GM12801 (cell line): Measurements from ENCODE around the gene MTMR2.

Experiments
- CTCF ChIP-seq: IDR thresholded peaks from one replicate; pipeline ENCODE4 v1.5.1; 2011; ENCODE audit warnings: control low read depth; ENCODE audit not compliant: insufficient read length; ENCODE audit errors: extremely low read depth

MTMR2 gene

GRCh38 chr11:95892892-95893570 is 30.9 kb downstream of the MTMR2 start:
- TF ChIP-seq CTCF, result no peak

GRCh38 chr11:95892492-95892891 is 31.4 kb downstream of the MTMR2 start:
- no peak for TF ChIP-seq CTCF

- no peak for TF ChIP-seq CTCF
Measured at GRCh38 chr11:95891423-95892170, 32.3 kb downstream of the MTMR2 start.

- TF ChIP-seq CTCF, result no peak
Measured at GRCh38 chr11:95888852-95889251, 35.1 kb downstream of the MTMR2 start.

GRCh38 chr11:95888439-95888838 is 35.5 kb downstream of the MTMR2 start:
- no peak for TF ChIP-seq CTCF

- TF ChIP-seq CTCF, result no peak
Measured at GRCh38 chr11:95886462-95886861, 37.4 kb downstream of the MTMR2 start.

- TF ChIP-seq CTCF, result no peak
Measured at GRCh38 chr11:95884802-95885201, 39.1 kb downstream of the MTMR2 start.
